NCI-H748 treated with DMSO at 0.1 percent for 48 hours (cell line): ENCODE results near the gene RERGL.
"Not testable (repeated sequence)": the region's sequence is repeated elsewhere in the genome, so short reads cannot be mapped to it uniquely, and the experiment has no call there.

Experiments used
- DNase-seq: peaks from one replicate; lab custom pipeline; 2025; lab: John Stamatoyannopoulos, UW

RERGL gene, protein sequence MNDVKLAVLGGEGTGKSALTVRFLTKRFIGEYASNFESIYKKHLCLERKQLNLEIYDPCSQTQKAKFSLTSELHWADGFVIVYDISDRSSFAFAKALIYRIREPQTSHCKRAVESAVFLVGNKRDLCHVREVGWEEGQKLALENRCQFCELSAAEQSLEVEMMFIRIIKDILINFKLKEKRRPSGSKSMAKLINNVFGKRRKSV

DNA sequence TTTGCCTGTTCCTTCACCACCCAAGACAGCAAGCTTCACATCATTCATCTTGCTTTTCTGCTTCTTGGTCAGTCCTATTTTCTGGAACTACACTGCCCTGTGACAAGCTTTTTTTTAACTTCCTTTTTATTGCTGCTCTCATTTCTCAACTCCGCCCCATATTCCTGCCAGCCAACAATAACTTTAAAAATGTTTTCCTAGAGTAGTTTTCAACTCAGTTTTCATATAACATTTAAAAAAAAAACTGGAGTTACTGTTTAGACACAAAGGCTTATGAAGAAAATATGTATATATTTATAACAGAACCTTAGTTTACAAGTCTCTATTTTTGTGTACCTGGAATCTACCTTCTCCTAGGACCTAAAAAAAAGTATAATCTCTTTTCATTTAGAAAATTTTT is at the start of gene RERGL:
Gene RERGL, minus strand, starts transcription at position 101 of the 400 bp plus-strand sequence. Its CDS starts 53 bp downstream, at position 48.
- DNase-seq, result no peak

DNA sequence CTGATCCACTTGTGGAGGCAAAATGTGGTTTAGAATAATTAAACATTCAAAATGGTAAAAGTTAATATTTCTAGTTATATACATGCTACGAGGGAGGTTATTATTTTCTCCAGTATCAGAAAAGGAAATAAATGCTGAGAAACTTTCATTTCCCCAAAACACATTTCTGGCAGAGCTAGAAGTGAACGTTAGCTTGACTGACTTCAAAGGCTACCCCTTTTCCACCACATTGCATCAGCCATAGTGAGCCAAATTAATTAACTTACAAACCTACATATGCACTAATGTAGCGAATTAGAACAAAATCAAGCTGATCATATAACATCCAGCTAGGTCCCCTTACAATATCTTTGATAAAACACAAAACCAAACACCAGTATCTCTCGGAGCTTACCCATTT is 49.3 kb upstream of the RERGL start:
- DNase-seq, result no peak

DNA sequence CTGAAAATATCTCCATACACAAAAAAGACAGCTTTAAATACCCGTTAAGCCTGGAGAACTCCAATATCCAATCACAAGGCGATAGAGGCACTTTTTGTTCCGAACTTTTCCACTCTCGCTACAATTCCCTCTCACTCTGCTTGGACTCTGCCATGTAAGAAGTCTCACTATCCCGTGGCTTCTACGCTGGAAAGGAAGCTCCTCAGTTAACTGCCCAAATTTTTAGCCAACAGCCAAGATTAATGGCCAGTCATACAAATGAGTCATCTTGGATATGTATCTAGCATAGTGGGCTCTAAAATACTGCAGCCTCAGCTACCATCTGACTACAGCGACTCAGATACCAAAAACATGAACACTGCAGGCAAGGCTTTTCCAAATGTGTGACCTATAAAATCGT is 45.5 kb upstream of the RERGL start:
- no peak for DNase-seq

DNA sequence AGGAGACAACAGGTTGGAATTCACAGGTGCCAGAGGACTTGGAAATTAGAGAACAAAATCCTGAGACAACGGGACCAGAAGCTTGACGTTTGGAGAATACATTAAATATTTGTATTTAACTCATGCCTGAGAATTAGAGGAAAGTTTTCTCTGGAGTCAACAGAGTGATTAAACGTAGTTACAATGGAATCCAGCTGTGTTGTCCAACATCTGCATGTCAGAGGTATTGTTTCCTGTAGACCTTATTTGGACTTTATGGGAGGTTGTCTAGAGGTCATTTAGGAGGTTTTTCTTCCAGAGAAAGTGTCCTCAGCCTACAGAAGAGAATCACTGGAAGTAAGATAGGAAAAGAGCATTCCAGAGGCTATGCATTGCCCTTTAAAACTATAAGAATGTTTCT is 45.1 kb upstream of the RERGL start:
- no peak for DNase-seq

DNA sequence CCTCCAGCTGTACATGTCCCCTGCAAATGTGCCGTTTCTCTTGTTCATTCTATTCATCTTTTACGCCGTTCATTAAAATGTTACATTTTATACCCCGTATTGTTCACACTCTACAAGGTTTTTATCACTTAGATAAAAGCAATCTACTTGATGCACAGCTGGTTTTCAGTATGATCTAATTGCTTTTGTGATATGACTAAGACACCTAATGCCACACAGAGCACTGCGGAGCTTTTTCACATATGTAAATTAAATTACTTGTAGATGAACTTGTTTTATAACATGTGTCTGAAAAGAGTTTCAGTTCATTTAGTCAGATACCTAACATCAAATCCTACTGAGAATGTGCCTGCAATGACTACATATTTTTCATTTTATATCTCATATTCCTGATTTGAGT is 40.9 kb upstream of the RERGL start:
- DNase-seq, result no peak

DNA sequence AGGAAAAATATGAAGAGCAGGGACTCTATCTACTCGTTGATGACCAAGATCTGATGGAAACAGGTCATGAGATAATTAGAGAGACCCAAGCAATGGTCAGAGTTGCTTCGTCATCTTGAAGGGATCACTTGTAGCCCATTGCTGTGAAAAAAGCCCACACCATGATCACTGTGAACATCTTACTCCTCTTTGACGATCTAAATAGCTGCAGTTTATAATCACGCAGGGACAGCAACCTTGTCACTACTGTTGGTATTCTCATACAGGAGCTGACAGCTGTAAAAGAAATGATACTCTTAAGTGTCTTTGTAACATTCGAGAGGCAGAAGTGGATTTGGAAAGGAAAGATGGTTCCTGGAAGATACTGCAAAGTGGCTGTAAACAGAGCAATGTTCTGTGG is 33.7 kb upstream of the RERGL start:
- no peak for DNase-seq

DNA sequence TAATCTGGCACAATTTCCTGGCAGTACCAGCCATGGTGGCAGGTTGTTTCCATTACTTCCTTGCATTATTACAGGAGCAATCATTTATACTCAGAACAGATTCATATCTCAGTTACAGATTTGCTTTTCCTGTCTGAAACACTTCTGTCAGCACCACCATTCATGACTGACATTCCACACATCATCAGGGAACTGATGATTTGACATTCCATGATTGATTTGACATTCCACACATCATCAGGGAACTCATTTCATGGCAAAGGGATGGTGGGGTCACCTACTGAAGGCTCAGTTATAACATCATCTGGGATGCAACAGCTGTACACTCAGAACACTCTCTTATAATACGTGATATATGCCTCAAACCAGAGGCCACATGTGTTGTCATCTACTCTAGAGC is 30.9 kb upstream of the RERGL start:
- DNase-seq, result no peak

DNA sequence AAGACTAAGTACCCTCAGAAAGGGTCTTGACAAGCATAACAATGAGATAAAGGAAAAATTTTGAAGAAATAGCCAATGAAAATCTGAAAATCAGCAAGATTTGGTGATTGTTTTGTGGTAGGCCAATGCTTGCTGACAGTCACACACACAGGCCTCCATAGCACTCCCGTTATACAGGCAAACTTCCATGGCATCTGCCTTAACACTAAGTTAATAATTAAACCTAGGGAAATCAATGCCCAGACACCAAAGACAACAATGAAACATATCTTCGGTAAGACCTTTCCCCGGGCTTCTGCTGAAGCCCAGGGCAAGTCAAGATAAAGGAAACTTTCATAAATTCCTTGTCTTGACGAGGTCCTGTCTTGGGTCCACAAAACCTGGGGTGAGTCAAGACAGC is 18.6 kb upstream of the RERGL start:
- DNase-seq, result no peak

DNA sequence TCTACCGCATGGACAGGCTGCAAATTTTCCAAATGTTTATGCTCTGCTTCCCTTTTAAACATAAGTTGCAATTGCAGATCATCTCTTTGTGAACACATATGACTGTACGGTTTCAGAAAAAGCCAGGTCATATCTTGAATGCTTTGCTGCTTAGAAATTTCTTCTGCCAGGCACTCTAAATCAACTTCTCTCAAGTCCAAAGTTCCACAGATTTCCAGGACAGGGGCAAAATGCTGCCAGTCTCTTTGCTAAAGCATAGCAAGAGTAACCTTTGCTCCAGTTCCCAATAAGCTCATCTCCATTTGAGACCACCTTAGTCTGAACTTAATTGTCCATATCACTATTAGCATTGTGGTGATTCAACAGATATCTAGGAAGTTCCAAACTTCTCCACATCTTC is 13.6 kb upstream of the RERGL start:
- no peak for DNase-seq

DNA sequence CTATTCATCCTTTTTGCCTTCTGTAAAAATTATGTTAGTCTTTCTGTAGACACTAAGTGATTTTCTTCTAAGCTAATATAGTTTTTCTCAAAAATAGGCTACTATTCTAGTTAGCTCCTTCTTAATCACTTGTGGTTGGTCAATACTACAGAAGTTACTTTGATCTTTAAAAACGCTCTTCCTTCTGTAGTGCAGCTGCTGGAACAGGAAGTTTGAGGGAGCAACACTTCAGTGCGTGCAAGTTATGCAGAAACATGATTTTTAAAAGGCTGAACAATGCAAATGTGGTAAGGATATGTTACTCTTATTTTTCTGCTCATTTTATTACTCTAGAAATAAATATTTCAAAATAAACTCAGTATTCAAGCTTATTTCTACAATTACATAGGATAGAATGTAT is 11.1 kb upstream of the RERGL start:
- DNase-seq, result no peak

DNA sequence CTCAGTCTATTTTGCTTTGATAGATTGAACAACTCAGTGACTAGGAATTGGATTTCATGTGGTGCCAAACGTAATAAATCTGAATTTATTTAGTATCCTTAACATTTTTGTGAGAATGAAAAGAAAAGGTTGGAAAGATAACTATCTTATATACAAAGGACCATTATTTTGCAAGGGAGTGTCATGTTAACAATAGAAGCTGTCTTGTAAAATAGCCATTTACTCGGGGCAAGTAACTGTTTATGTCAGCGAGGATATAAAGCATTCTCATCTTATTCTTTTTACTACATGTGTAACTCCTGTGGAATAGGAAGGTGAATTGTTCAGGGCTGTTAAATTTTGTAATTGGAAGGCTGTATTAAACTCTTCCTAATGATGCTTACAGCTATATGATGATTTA is 5.9 kb downstream of the RERGL start:
- DNase-seq, result no peak

DNA sequence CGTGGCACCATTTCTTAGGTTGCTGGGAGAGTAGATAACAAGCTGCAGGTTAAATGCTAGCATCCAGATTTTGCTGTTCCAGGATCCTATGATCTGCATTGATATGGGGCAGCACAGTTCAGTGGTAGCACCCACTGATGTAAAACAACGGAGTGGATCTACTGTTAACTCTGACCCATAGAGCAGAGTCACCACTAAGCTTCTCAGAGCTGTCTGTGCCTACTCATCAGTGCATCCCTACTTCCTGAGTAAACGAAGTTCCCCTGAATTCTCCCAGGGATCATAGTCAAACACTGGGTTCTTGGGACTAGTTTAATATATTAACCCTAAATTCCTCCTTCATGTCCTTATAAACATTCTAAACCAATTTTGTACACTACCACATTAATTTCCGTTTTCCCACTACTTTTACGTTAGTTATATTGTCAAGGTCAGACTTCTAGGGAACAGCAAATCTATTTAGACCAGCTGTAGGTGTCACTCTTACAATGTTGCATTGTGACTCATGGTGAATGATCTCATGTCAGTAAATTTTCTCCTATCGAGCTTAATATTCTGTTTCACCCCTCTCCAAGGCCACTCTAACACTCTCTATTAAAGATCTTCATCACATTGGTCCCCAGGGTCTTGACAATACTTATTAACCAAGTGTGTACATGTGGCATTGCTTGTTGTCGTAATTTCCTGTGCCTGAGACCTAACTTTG is 10.3 kb downstream of the RERGL start:
- no peak for DNase-seq

DNA sequence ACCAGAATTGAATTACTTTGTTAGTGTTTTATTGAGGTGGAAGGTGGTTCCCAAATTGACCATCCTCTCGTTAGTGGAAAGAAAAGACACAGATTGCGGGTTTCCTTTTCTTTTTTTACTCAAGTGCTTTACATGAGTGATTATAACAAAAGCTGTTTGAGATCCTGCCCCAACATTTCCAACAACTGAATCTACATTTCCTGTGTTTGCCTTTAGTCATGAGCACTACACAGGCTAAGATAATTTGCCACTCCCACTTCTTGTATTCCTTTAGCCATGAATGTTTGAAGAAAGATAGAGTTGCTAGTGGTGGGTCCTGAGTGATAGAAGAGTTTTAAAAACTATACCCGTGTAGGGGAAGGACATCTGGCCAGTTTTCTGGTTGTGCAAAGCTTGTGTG is 16.0 kb downstream of the RERGL start:
- peak; percentile 82 for DNase-seq

DNA sequence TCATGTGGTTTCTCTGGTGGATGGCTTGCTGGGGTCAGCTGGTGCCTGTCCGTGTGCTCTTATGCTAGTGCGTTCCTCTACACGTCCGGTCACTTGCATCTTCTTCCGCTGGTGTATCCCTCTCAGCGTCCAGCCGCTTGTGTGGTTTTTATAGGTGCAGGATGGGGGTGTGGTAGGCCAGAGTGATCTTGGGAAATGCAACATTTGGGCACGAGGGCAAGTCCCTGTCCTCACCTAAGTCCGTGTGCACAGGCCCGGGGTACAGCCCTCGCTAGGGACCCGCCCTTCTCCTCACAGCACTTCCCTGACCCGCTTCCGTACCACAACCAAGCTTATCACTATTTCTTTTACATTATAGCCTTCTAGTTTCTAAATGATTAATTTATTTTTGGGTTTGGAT is 17.3 kb downstream of the RERGL start:
- DNase-seq, result no peak

DNA sequence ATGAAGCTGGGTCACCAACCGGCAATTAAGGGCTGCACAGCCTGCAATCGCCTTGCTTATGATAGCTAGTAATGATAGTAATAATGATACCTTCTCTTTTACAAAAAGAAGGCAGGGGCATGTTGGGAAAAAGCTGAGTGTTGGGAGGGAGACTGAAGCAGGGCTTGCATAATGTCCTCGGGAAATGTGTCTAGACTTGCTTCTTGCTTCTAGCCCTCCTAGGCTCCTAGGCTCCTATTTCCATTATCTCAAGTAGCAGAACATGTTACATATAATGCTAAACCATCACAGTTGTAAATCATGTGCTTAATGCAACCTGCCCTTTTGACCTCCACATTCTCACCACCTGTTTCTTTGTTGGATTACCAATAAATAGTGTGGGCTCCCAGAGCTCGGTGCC is 18.7 kb downstream of the RERGL start:
- peak; percentile 59 for DNase-seq

DNA sequence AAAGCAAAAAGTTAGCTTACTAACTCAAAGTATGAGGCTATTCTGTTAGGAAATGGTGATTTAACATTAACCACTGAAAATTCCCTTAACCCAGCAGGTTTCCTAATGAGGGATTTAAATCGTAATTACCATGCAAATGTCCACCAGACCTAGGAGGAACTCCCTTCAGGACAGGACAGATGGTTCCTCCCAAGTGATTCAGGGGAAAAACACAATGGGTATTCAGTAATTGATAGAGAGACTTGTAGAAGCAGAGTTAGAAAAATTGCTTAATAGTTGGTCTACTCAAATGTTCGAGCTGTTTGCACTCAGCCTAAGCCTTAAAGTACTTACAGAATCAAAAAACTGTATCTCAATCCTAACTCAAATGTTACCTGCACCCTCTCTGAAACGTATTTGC is 21.6 kb downstream of the RERGL start:
- DNase-seq, result no peak

DNA sequence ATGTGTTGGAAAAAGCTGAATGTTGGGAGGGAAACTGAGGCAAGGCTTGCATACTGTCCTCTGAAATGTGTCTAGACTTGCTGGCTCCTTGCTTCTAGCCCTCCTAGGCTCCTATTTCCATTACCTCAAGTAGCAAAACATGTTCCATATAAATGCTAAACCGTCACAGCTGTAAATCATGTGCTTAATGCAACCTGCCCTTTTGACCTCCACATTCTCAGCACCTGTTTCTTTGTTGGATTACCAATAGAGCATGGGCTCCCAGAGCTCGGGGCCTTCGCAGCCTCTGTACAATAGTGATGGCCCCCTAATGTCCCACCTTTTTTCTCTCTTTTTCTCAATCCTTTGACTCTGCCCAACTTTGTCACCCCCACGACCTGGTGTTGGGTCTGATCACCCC is 23.3 kb downstream of the RERGL start:
- no peak for DNase-seq

DNA sequence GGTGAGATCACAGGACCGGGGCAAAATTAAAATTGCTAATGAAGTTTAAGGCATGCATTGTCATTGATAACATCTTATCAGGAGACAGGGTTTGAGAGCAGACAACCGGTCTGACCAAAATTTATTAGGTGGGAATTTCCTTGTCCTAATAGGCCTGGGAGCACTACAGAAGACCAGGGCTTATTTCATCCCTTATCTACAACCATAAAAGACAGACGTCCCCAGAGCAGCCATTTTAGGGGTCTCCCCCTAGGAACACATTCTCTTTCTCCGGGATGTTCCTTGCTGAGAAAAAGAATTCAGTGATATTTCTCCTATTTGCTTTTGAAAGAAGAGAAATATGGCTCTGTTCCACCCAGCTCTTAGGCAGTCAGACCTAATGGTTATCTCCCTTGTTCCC is 27.1 kb downstream of the RERGL start:
- DNase-seq, result not testable (repeated sequence)

DNA sequence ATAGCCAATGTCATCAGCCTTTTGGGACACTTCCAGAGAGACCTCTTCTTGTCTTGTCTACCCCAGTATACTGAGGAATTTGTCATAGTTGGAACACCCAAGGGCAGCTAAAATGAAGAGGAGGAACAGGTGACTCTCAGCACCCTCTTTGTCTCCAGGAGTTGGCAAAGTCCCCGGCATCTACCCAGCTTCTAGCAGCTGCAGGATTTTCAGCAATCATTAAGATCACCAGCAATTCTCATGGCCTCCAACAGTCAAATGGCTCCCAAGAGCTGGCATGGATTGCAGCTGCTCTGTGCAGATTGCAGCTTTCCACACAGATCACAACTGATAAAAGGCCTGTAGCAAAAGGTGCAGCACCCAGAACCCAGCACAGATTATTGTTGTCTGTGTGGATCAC is 32.9 kb downstream of the RERGL start:
- no peak for DNase-seq

DNA sequence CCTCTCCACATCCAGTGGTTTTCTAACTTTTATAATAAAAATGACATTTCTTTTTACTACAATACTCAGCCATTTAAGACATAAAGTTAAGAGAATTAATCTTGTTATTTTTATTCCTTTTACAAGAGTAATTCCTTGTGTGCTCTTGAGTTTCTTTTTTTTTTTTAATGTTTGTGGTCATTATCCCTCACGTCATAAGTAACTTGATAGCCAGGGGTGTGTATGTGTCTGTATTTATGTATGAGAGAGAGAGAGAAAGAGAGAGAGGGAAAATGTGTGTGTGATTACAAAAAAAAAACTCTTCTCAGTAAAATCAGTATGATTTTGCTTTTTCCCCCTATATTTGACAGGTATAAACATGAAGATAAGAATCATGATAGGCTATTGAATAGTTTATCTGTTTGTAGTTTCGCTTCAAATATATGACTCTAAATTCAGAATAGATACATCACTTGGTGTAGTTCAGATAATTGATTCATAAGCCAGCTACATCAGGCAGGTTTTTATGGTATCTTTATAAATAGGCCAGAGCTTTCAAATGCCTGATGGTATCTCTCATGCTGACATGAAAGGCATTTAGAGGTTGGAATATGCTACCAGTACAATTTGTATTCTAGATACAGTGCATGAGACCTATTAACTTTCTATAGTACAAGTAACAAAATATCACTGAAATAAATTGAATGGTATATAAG is 34.9 kb downstream of the RERGL start:
- DNase-seq, result peak; percentile 36

DNA sequence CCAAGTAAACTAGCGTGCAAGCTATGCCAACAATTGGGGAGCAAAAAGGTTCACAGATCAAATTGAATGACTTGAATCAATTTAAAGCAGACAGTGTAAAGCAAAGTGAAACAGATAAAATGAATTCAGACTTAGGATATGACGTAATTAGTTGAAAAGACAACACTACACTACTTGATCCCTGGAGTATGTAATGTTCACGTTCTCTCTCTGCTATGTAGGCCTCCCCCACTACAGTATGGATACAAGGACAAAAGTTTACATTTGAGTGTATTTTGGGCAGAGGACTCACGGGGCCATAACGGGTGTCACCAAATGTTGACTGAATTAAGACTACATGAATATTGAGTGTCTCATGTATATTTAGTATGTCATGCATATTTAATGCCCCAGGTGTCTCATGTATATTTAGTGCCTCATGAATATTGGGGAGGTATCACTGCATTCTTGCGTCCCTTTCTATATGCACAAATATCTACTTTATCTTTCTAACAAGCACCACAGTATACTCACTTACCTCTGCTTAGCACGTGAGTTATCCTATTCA is 44.5 kb downstream of the RERGL start:
- no peak for DNase-seq

DNA sequence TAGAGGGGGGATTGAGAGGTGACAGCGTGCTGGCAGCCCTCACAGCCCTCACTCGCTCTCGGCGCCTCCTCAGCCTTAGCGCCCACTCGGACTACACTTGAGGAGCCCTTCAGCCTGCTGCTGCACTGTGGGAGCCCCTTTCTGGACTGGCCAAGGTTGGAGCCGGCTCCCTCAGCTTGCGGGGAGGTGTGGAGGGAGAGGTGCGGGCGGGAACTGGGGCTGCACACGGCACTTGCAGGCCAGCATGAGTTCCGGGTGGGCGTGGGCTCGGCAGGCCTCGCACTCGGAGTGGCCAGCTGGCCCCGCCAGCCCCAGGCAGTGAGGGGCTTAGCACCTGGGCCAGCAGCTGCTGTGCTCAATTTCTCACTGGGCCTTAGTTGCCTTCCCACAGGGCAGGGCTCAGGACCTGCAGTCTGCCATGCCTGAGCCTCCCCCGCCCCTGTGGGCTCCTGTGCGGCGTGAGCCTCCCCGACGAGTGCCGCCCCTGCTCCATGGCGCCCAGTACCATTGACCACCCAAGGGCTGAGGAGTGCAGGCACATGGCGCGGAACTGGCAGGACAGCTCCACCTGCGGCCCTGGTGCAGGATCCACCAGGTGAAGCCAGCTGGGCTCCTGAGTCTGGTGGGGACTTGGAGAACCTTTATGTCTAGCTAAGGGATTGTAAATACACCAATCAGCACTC is 49.8 kb downstream of the RERGL start:
- not testable (repeated sequence) for DNase-seq
